ENCODE data around the gene PLET1.

DNA sequence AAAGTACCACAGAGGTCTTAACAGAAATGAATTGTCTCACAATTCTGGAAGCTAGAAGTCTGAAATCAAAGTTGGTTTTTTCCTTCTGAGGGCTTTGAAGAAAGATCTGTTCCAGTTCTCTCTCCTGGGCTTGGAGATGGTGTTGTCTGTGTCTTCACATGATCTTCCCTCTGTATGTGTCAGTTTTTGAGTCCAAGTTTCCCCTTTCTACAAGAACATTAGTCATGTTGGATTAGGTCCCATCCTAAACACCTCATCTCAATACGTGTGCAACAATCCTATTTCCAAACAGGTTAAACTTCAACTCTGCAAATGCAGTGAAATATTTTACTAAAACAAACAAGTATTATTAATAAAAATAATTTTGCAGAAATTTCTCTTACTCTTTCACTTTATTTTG lies 37.5 kb downstream of the PLET1 start:
- TF ChIP-seq, protein P1, sequence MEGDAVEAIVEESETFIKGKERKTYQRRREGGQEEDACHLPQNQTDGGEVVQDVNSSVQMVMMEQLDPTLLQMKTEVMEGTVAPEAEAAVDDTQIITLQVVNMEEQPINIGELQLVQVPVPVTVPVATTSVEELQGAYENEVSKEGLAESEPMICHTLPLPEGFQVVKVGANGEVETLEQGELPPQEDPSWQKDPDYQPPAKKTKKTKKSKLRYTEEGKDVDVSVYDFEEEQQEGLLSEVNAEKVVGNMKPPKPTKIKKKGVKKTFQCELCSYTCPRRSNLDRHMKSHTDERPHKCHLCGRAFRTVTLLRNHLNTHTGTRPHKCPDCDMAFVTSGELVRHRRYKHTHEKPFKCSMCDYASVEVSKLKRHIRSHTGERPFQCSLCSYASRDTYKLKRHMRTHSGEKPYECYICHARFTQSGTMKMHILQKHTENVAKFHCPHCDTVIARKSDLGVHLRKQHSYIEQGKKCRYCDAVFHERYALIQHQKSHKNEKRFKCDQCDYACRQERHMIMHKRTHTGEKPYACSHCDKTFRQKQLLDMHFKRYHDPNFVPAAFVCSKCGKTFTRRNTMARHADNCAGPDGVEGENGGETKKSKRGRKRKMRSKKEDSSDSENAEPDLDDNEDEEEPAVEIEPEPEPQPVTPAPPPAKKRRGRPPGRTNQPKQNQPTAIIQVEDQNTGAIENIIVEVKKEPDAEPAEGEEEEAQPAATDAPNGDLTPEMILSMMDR (IDR thresholded peaks at IDR 0.05): no peak
- TF ChIP-seq POLR2A (IDR thresholded peaks at IDR 0.05): no peak

All from tibial nerve (tissue), 3 donors.